ENCODE measurements around the gene OSBP2.

- TF ChIP-seq CTCF (conservative IDR thresholded peaks at IDR 0.05; ENCODE audit: low read depth, low read length), result no peak
- no peak for TF ChIP-seq EZH2 (IDR thresholded peaks at IDR 0.05; ENCODE audit: low read length, unreplicated experiment)
Observed at GRCh38 chr22:30809086-30809485, 114.4 kb downstream of the OSBP2 start.

Measured in PC-3 (cell line).